GM19035 (cell line): Measurements from ENCODE around the gene TRIM16.
A peak's percentile ranks its signal among the peaks of the same experiment; 100 is the strongest.
"Not testable (repeated sequence)": the region's sequence is repeated elsewhere in the genome, so short reads cannot be mapped to it uniquely, and the experiment has no call there.

ENCODE experiments used
- ATAC-seq: cut with Tn5 transposase; IDR thresholded peaks from one replicate; pipeline ENCODE4 v1.9.1; 2021; ENCODE audit not compliant: unreplicated experiment

The TRIM16 gene

GRCh38 chr17:15619331-15620058, 64.6 kb downstream of the TRIM16 start, which contains the start of gene FBXW10B:
Gene FBXW10B (minus strand): TSS chr17:15619704. CDS start chr17:15619512, 192 bp downstream.
- not testable (repeated sequence) for ATAC-seq

- not testable (repeated sequence) for ATAC-seq
Measured at GRCh38 chr17:15616828-15617227, 67.3 kb downstream of the TRIM16 start.

GRCh38 chr17:15615850-15616249, 68.3 kb downstream of the TRIM16 start:
- ATAC-seq, result not testable (repeated sequence)

- not testable (repeated sequence) for ATAC-seq
Measured at GRCh38 chr17:15613111-15613510, 71.0 kb downstream of the TRIM16 start.

- ATAC-seq, result not testable (repeated sequence)
Measured at GRCh38 chr17:15592960-15593359, 91.2 kb downstream of the TRIM16 start.

GRCh38 chr17:15591986-15592385, 92.1 kb downstream of the TRIM16 start:
- not testable (repeated sequence) for ATAC-seq

GRCh38 chr17:15590844-15591243, 93.3 kb downstream of the TRIM16 start:
- not testable (repeated sequence) for ATAC-seq

- peak; percentile 60 for ATAC-seq
Measured at GRCh38 chr17:15589544-15590536, 94.3 kb downstream of the TRIM16 start.

- ATAC-seq, result not testable (repeated sequence)
Measured at GRCh38 chr17:15588017-15588416, 96.1 kb downstream of the TRIM16 start.

- ATAC-seq, result not testable (repeated sequence)
Measured at GRCh38 chr17:15583313-15583712, 100.8 kb downstream of the TRIM16 start.

- ATAC-seq, result not testable (repeated sequence)
Measured at GRCh38 chr17:15581462-15581861, 102.6 kb downstream of the TRIM16 start.
